A673 (cell line): ENCODE results near the gene PJVK. TPM values are rescaled to one million over a fixed set of nuclear protein-coding genes. Genes with fewer than 3 reads are reported as not detected.
A peak's percentile ranks its signal among the peaks of the same experiment; 100 is the strongest.

Source experiments
- BruUV-seq: library from RNA; stranded (reverse); fragments of 400-500 nt; replicated peaks from 2 replicates; lab custom pipeline; 2021; lab: Mats Ljungman, UMichigan
- CTCF ChIA-PET: fragments of 300-600 bp; sonication (Branson Sonifier 250); formaldehyde crosslinking; loops from one replicate; lab custom pipeline; 2022; ENCODE audit warnings: antibody characterized with exemption; lab: Charles Lee
- POLR2A ChIA-PET: fragments of 300-600 bp; sonication (Branson Sonifier 250); formaldehyde crosslinking; loops from one replicate; lab custom pipeline; 2022; ENCODE audit warnings: antibody characterized with exemption; ENCODE audit not compliant: low non-redundant PET; lab: Charles Lee
- DNase-seq: peaks from one replicate; pipeline ENCODE4 v3.0.0-alpha.2; 2015; ENCODE audit warnings: low spot score
- H3K27ac ChIP-seq: fragments of 200-600 bp; sonication (generic); 2 replicates; pipeline ENCODE4 v1.5.1; 2016; ENCODE audit warnings: mixed run types, low read depth, mild to moderate bottlenecking, mixed read lengths, antibody characterized with exemption, low read length; ENCODE audit not compliant: poor library complexity, severe bottlenecking
- H3K27me3 ChIP-seq: fragments of 200-600 bp; sonication (generic); replicated peaks from 2 replicates; pipeline ENCODE4 v1.6.1; 2017; ENCODE audit warnings: mixed run types, low read depth, mild to moderate bottlenecking, mixed read lengths, antibody characterized with exemption, low read length; ENCODE audit not compliant: insufficient read depth, poor library complexity
- H3K36me3 ChIP-seq: fragments of 200-600 bp; sonication (generic); 2 replicates; pipeline ENCODE4 v1.6.1; 2016; ENCODE audit warnings: mixed run types, mild to moderate bottlenecking, mixed read lengths, antibody characterized with exemption, low read length; ENCODE audit not compliant: insufficient read depth, poor library complexity, severe bottlenecking
- H3K4me1 ChIP-seq: fragments of 200-600 bp; sonication (generic); 2 replicates; pipeline ENCODE4 v1.6.1; 2017; ENCODE audit warnings: mixed run types, mild to moderate bottlenecking, mixed read lengths, antibody characterized with exemption, low read length; ENCODE audit not compliant: insufficient read depth, poor library complexity, severe bottlenecking
- H3K4me3 ChIP-seq: fragments of 200-600 bp; sonication (generic); 2 replicates; pipeline ENCODE4 v1.5.1; 2016; ENCODE audit warnings: low read depth, mixed run types, mild to moderate bottlenecking, mixed read lengths, low read length; ENCODE audit not compliant: poor library complexity, severe bottlenecking
- H3K9me3 ChIP-seq: fragments of 200-600 bp; sonication (generic); 2 replicates; pipeline ENCODE4 v1.6.1; 2016; ENCODE audit warnings: mixed run types, low read depth, mild to moderate bottlenecking, mixed read lengths, antibody characterized with exemption, low read length; ENCODE audit not compliant: poor library complexity, severe bottlenecking
- EZH2 ChIP-seq: fragments of 200-600 bp; sonication (generic); IDR thresholded peaks from 2 replicates; pipeline ENCODE4 v1.6.1; 2017; ENCODE audit warnings: borderline replicate concordance, low read depth, mild to moderate bottlenecking, mixed read lengths, antibody characterized with exemption, low read length; ENCODE audit not compliant: poor library complexity, severe bottlenecking
- intact Hi-C: fragments of 100-400 bp; cut with micrococcal nuclease; formaldehyde crosslinking; loops from one replicate; pipeline ENCODE4 v1.10.0; 2022; ENCODE audit not compliant: unreplicated experiment
- total RNA-seq: library from RNA; stranded (reverse); gene quantifications from 2 replicates; pipeline ENCODE4 v1.2.3, GENCODE V29; 2021
- TF ChIP-seq, protein P1 (sequence below): fragments of 300-800, 200-600 bp; sonication (generic); conservative IDR thresholded peaks from 2 replicates; pipeline ENCODE4 v1.5.1; 2017; ENCODE audit warnings: low read depth, mild to moderate bottlenecking, antibody characterized with exemption, low read length, moderate library complexity, mixed read lengths

Gene PJVK
- total RNA-seq, 1 experiment from 2014 or later = 1.9 TPM

- Histone ChIP-seq H3K4me3 (peak overlapping the region; percentile 83), H3K36me3 (peaks cover 25% of the 10 kb centered on the region), H3K9me3 (no peaks in the 10 kb centered on the region), H3K4me1 (peaks cover 16% of the 10 kb centered on the region), H3K27me3 (no peaks in the 10 kb centered on the region), H3K27ac (peak overlapping the region; percentile 97)
- ChIA-PET POLR2A (no interaction called here), CTCF (no interaction called here)
- TSS peak; percentile 38 for BruUV-seq
- no peak for TF ChIP-seq EZH2
- TF ChIP-seq, protein P1, sequence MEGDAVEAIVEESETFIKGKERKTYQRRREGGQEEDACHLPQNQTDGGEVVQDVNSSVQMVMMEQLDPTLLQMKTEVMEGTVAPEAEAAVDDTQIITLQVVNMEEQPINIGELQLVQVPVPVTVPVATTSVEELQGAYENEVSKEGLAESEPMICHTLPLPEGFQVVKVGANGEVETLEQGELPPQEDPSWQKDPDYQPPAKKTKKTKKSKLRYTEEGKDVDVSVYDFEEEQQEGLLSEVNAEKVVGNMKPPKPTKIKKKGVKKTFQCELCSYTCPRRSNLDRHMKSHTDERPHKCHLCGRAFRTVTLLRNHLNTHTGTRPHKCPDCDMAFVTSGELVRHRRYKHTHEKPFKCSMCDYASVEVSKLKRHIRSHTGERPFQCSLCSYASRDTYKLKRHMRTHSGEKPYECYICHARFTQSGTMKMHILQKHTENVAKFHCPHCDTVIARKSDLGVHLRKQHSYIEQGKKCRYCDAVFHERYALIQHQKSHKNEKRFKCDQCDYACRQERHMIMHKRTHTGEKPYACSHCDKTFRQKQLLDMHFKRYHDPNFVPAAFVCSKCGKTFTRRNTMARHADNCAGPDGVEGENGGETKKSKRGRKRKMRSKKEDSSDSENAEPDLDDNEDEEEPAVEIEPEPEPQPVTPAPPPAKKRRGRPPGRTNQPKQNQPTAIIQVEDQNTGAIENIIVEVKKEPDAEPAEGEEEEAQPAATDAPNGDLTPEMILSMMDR = no peak
- no peak for DNase-seq
- intact Hi-C loops = no loop called here
These were observed 1.3 kb upstream of the PJVK start for GRCh38 chr2:178449700-178450523.

DNA sequence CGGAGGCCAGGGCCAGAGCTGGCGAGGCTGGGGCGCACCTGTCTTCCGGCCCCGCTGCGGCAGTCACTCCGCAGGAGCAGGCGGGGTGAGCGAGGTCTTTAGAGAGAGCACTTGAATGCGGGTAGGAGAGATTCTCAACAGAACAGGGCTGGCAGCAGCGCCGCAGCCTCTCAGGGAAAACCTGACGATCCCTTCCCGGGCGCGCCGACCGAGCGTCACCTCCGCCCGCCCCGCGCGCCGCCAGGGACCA lies 729 bp upstream of the PJVK start:
- BruUV-seq = no TSS peak
- no peak for TF ChIP-seq EZH2
- TF ChIP-seq, protein P1 = no peak
- Histone ChIP-seq H3K4me3 (peak overlapping the region; percentile 83), H3K27me3 (no peaks in the 10 kb centered on the region), H3K9me3 (no peaks in the 10 kb centered on the region), H3K4me1 (peaks cover 16% of the 10 kb centered on the region), H3K27ac (peak overlapping the region; percentile 97), H3K36me3 (peaks cover 19% of the 10 kb centered on the region)
- intact Hi-C loops = no loop called here
- CTCF ChIA-PET = interaction anchor here (0.9 kb wide), 1 partner anchor 37 kb away, joined by 3 read pairs; no protein-coding TSS in a partner anchor
- POLR2A ChIA-PET = interaction anchor here (0.5 kb wide), 1 partner anchor 9 kb away, joined by 8 read pairs; no protein-coding TSS in a partner anchor
- no peak for DNase-seq

GRCh38 chr2:178452334-178452733 lies 1.2 kb downstream of the PJVK start:
- Histone ChIP-seq H3K4me3 (no peak overlapping the region), H3K27me3 (no peaks in the 10 kb centered on the region), H3K9me3 (no peaks in the 10 kb centered on the region), H3K36me3 (peaks cover 9% of the 10 kb centered on the region), H3K27ac (peak overlapping the region; percentile 97), H3K4me1 (peaks cover 16% of the 10 kb centered on the region)
- intact Hi-C loops = no loop called here
- no TSS peak for BruUV-seq
- CTCF ChIA-PET = no interaction called here
- POLR2A ChIA-PET = no interaction called here
- DNase-seq = no peak
- TF ChIP-seq, protein P1 = no peak
- TF ChIP-seq EZH2 = no peak
